H1 (cell line): ENCODE data around the gene CCDC127. TPM values are rescaled to one million over a fixed set of nuclear protein-coding genes. Genes with fewer than 3 reads are reported as not detected.
"Not testable (repeated sequence)": the region's sequence is repeated elsewhere in the genome, so short reads cannot be mapped to it uniquely, and the experiment has no call there.

ENCODE experiments used
- CTCF ChIA-PET: fragments of 300-600 bp; sonication (Branson Sonifier 250); formaldehyde crosslinking; loops from one replicate; lab custom pipeline; 2021; ENCODE audit not compliant: partially characterized antibody; lab: Charles Lee
- POLR2A ChIA-PET: fragments of 300-600 bp; sonication (Branson Sonifier 250); formaldehyde crosslinking; loops from one replicate; lab custom pipeline; 2021; ENCODE audit warnings: inconsistent platforms; ENCODE audit not compliant: partially characterized antibody; lab: Charles Lee
- DNase-seq, 2 experiments: peaks; one replicate each; pipeline versions ENCODE4 v3.0.0 to v3.0.0-alpha.2; 2010 to 2022; ENCODE audit warnings: low spot score in 2 of 2, low read depth in 1 of 2, mixed read lengths in 1 of 2
- FAIRE-seq: peaks from 2 replicates; lab custom pipeline; 2011; peaks lifted over from hg19 to GRCh38; lab: Jason Lieb, UNC
- H2AFZ ChIP-seq: 2 replicates; pipeline ENCODE4 v1.8.1; 2012; ENCODE audit warnings: low read length, inconsistent platforms
- H2AK5ac ChIP-seq: 2 replicates; pipeline ENCODE4 v1.6.1; 2013; ENCODE audit warnings: low read depth, low read length
- H2BK120ac ChIP-seq: replicated peaks from 2 replicates; pipeline ENCODE3; 2013; ENCODE audit warnings: low read depth, low read length, inconsistent platforms
- H2BK12ac ChIP-seq: 2 replicates; pipeline ENCODE4 v1.6.1; 2013; ENCODE audit warnings: low read depth, low read length
- H2BK15ac ChIP-seq: 2 replicates; pipeline ENCODE4 v1.6.1; 2013; ENCODE audit warnings: low read length
- H2BK20ac ChIP-seq: 2 replicates; pipeline ENCODE4 v1.6.1; 2013; ENCODE audit warnings: low read length
- H2BK5ac ChIP-seq: 2 replicates; pipeline ENCODE4 v1.6.1; 2013; ENCODE audit warnings: low read depth, low read length
- H3K14ac ChIP-seq: 2 replicates; pipeline ENCODE4 v1.6.1; 2013; ENCODE audit warnings: inconsistent platforms; ENCODE audit not compliant: insufficient read length
- H3K18ac ChIP-seq: 2 replicates; pipeline ENCODE4 v1.6.1; 2013; ENCODE audit warnings: low read length; ENCODE audit errors: extremely low read depth
- H3K23ac ChIP-seq: 2 replicates; pipeline ENCODE4 v1.6.1; 2013; ENCODE audit warnings: inconsistent platforms; ENCODE audit not compliant: insufficient read length
- H3K23me2 ChIP-seq: 2 replicates; pipeline ENCODE4 v1.6.1; 2013; ENCODE audit warnings: low read depth, low read length
- H3K27ac ChIP-seq: 2 replicates; pipeline ENCODE4 v1.6.1; 2011; ENCODE audit warnings: low read depth, low read length, inconsistent platforms
- H3K27me3 ChIP-seq, 4 experiments: replicated peaks in 1 of 4; 1 replicate in 1 of 4; 2 replicates in 3 of 4; pipeline versions ENCODE4 v1.6.1 to v1.8.1; 2011 to 2013; ENCODE audit warnings: low read length in 3 of 4, mild to moderate bottlenecking in 3 of 4, inconsistent platforms in 2 of 4, mixed read lengths in 2 of 4, moderate library complexity in 1 of 4; ENCODE audit not compliant: control insufficient read depth in 3 of 4, insufficient read depth in 3 of 4; ENCODE audit errors: extremely low read depth in 1 of 4
- H3K36me3 ChIP-seq, 4 experiments: 2 replicates each; pipeline versions ENCODE4 v1.6.1 to v1.8.1; 2011 to 2013; ENCODE audit warnings: mild to moderate bottlenecking in 4 of 4, low read length in 3 of 4, moderate library complexity in 2 of 4, control low read depth in 1 of 4, inconsistent platforms in 1 of 4; ENCODE audit not compliant: insufficient read depth in 4 of 4, control insufficient read depth in 2 of 4
- H3K4ac ChIP-seq: replicated peaks from 2 replicates; pipeline ENCODE3; 2013; ENCODE audit warnings: low read length, low read depth, mixed read lengths, inconsistent platforms; ENCODE audit not compliant: insufficient read length
- H3K4me1 ChIP-seq, 4 experiments: replicated peaks in 1 of 4; 1 replicate in 1 of 4; 2 replicates in 3 of 4; pipeline versions ENCODE4 v1.6.1 to v1.8.1; 2011 to 2013; ENCODE audit warnings: low read length in 3 of 4, inconsistent platforms in 2 of 4, mixed read lengths in 1 of 4; ENCODE audit not compliant: insufficient read depth in 4 of 4, control insufficient read depth in 3 of 4
- H3K4me2 ChIP-seq, 2 experiments: 2 replicates each; pipeline versions ENCODE4 v1.6.1 to v1.8.1; 2011 to 2013; ENCODE audit warnings: low read depth in 2 of 2, low read length in 2 of 2, control low read depth in 1 of 2, inconsistent platforms in 1 of 2, mild to moderate bottlenecking in 1 of 2; ENCODE audit not compliant: insufficient read depth in 1 of 2
- H3K4me3 ChIP-seq, 4 experiments: fragments of 200-600, 300-600 bp in 1 of 4; sonication (generic), shearing (Covaris generic), sonication (Bioruptor Twin) in 1 of 4; 2 replicates each; pipeline versions ENCODE4 v1.5.1 to v1.8.1; 2011 to 2016; ENCODE audit warnings: low read length in 4 of 4, low read depth in 3 of 4, control low read depth in 2 of 4, inconsistent platforms in 2 of 4, mild to moderate bottlenecking in 2 of 4, mixed read lengths in 1 of 4, moderate library complexity in 1 of 4; ENCODE audit not compliant: insufficient read depth in 2 of 4; ENCODE audit errors: extremely low read depth in 1 of 4
- H3K56ac ChIP-seq: replicated peaks from 2 replicates; pipeline ENCODE3; 2013; ENCODE audit warnings: low read depth, mild to moderate bottlenecking, mixed read lengths, low read length, inconsistent platforms; ENCODE audit not compliant: insufficient read length
- H3K79me1 ChIP-seq: 2 replicates; pipeline ENCODE4 v1.6.1; 2013; ENCODE audit warnings: low read depth, low read length, control low read depth
- H3K79me2 ChIP-seq, 2 experiments: 2 replicates each; pipeline versions ENCODE4 v1.6.1 to v1.8.1; 2012 to 2013; ENCODE audit warnings: low read length in 2 of 2, mild to moderate bottlenecking in 2 of 2, inconsistent platforms in 1 of 2; ENCODE audit not compliant: insufficient read depth in 2 of 2, control insufficient read depth in 1 of 2
- H3K9ac ChIP-seq, 4 experiments: replicated peaks in 1 of 4; 1 replicate in 1 of 4; 2 replicates in 3 of 4; pipeline versions ENCODE4 v1.6.1 to v1.8.1; 2011 to 2013; ENCODE audit warnings: low read depth in 3 of 4, low read length in 3 of 4, control low read depth in 2 of 4, mild to moderate bottlenecking in 2 of 4, moderate library complexity in 2 of 4, inconsistent platforms in 1 of 4; ENCODE audit errors: extremely low read depth in 1 of 4
- H3K9me3 ChIP-seq, 2 experiments: 2 replicates each; pipeline versions ENCODE4 v1.6.1 to v1.8.1; 2012 to 2013; ENCODE audit warnings: mild to moderate bottlenecking in 2 of 2, moderate library complexity in 2 of 2, control low read depth in 1 of 2, inconsistent platforms in 1 of 2, low read depth in 1 of 2, low read length in 1 of 2, mixed read lengths in 1 of 2; ENCODE audit not compliant: insufficient read depth in 2 of 2
- H4K20me1 ChIP-seq, 2 experiments: replicated peaks in 1 of 2; 2 replicates each; pipeline versions ENCODE3 to v1.8.1; 2011 to 2013; ENCODE audit warnings: inconsistent platforms in 2 of 2, low read length in 2 of 2, mild to moderate bottlenecking in 1 of 2; ENCODE audit not compliant: insufficient read depth in 2 of 2, control insufficient read depth in 1 of 2
- H4K5ac ChIP-seq: 2 replicates; pipeline ENCODE4 v1.6.1; 2013; ENCODE audit warnings: low read length, low read depth, mixed read lengths, inconsistent platforms; ENCODE audit not compliant: insufficient read length
- H4K8ac ChIP-seq: 2 replicates; pipeline ENCODE4 v1.8.0; 2013; ENCODE audit warnings: mild to moderate bottlenecking, moderate library complexity, low read length, inconsistent platforms; ENCODE audit not compliant: insufficient read depth; ENCODE audit errors: extremely low read depth
- H4K91ac ChIP-seq: replicated peaks from 2 replicates; pipeline ENCODE3; 2013; ENCODE audit warnings: low read length, mixed read lengths, inconsistent platforms; ENCODE audit not compliant: insufficient read length
- BRCA1 ChIP-seq: IDR thresholded peaks from 2 replicates; pipeline ENCODE4 v1.6.1; 2012; ENCODE audit warnings: low read depth, low read length, improper control_type of control experiment
- CBX8 ChIP-seq: fragments of 300-800, 300-1000 bp; sonication (generic); IDR thresholded peaks from 2 replicates; pipeline ENCODE4 v1.7.1; 2016; ENCODE audit warnings: low read depth, low read length, borderline replicate concordance
- E2F6 ChIP-seq: IDR thresholded peaks from 2 replicates; pipeline ENCODE4 v1.6.1; 2012; ENCODE audit warnings: inconsistent platforms
- GTF2F1 ChIP-seq: IDR thresholded peaks from 2 replicates; pipeline ENCODE4 v1.6.1; 2012; ENCODE audit warnings: low read depth, low read length, improper control_type of control experiment, borderline replicate concordance
- RNF2 ChIP-seq: fragments of 200-900, 300-1000 bp; sonication (generic); IDR thresholded peaks from 2 replicates; pipeline ENCODE4 v1.7.1; 2016; ENCODE audit warnings: borderline replicate concordance, low read depth, mild to moderate bottlenecking, antibody characterized with exemption, low read length; ENCODE audit not compliant: poor library complexity, severe bottlenecking; ENCODE audit errors: missing control alignments
- WGBS, 2 experiments: shearing (Covaris generic) in 1 of 2; methylation state at CpG; one replicate each; pipeline versions ENCODE4 v1.1.6 to v1.1.7; 2013 to 2015; ENCODE audit warnings: low lambda C conversion rate in 2 of 2, mixed read lengths in 2 of 2, inconsistent platforms in 1 of 2, low coverage in 1 of 2, missing lambda C conversion rate in 1 of 2; ENCODE audit not compliant: insufficient replicate concordance in 2 of 2, insufficient coverage in 1 of 2, insufficient read length in 1 of 2; ENCODE audit errors: extremely low coverage in 1 of 2, missing lambda C conversion rate in 1 of 2; 5-methylcytosine and 5-hydroxymethylcytosine counted together
- polyA plus RNA-seq, 7 experiments: library from polyadenylated mRNA; depleted of rRNA in 3 of 7; stranded (reverse) in 5 of 7; unstranded in 2 of 7; fragments of >200 nt in 5 of 7; fragments of 200-250 nt in 2 of 7; gene quantifications; 1 replicate in 5 of 7; 2 replicates in 1 of 7; 4 replicates in 1 of 7; pipeline versions ENCODE4 v1.2.1 to v1.2.3, GENCODE V29; 2011 to 2013; ENCODE audit warnings: missing spikeins in 2 of 7, mixed read lengths in 2 of 7
- total RNA-seq: library from RNA; stranded (reverse); fragmentation: NEBNext Ultra II Directional; extraction: Animal tissue kit (Norgen Biotek cat#: 25700); gene quantifications from 2 replicates; pipeline ENCODE4 v1.2.1, GENCODE V29; 2021

Gene CCDC127
- total and polyA plus RNA-seq, 2 of the 8 experiments (the other 6 are each of a cell fraction or from before 2014, with no cell fraction given): 2.9 to 8.0 TPM

GRCh38 chr5:228886-229285 is 10.9 kb upstream of the CCDC127 start (continued):
- TF ChIP-seq RNF2 (no peak), E2F6 (no peak), GTF2F1 (no peak), CBX8 (no peak), BRCA1 (no peak)

- peaks cover 17 to 58% (median 43%) of the 10 kb centered on the region in 4 experiments for H3K36me3 ChIP-seq
- H3K56ac ChIP-seq, H3K27ac ChIP-seq, H4K5ac ChIP-seq, DNase-seq, POLR2A ChIA-PET, H3K4me1 ChIP-seq, H4K20me1 ChIP-seq, H2BK12ac ChIP-seq, H3K79me2 ChIP-seq, H2BK20ac ChIP-seq, H2BK15ac ChIP-seq, H3K18ac ChIP-seq, H3K4ac ChIP-seq, H3K79me1 ChIP-seq, H2AK5ac ChIP-seq, H3K4me2 ChIP-seq, H2AFZ ChIP-seq, FAIRE-seq, H3K4me3 ChIP-seq, H3K23ac ChIP-seq, H3K9ac ChIP-seq, H4K8ac ChIP-seq, H3K14ac ChIP-seq, H3K23me2 ChIP-seq, H2BK120ac ChIP-seq, H4K91ac ChIP-seq, H3K27me3 ChIP-seq, H2BK5ac ChIP-seq, H3K9me3 ChIP-seq: not testable (repeated sequence)
- CTCF ChIA-PET: interaction anchor here (0.7 to 0.9 kb wide), 2 partner anchors 38 to 102 kb away, joined by 3 to 4 read pairs; no protein-coding TSS in a partner anchor
- 95% methylated on average over 10 of the region's 17 CpGs; no CpG with 5 or more reads in 1 of the 2 experiments for WGBS, 2 experiments
Measured at GRCh38 chr5:227375-227774, 9.4 kb upstream of the CCDC127 start.
